ENCODE results near the gene C16orf54.
A peak's percentile ranks its signal among the peaks of the same experiment; 100 is the strongest.
"Not testable (repeated sequence)": the region's sequence is repeated elsewhere in the genome, so short reads cannot be mapped to it uniquely, and the experiment has no call there.

The C16orf54 gene

DNA sequence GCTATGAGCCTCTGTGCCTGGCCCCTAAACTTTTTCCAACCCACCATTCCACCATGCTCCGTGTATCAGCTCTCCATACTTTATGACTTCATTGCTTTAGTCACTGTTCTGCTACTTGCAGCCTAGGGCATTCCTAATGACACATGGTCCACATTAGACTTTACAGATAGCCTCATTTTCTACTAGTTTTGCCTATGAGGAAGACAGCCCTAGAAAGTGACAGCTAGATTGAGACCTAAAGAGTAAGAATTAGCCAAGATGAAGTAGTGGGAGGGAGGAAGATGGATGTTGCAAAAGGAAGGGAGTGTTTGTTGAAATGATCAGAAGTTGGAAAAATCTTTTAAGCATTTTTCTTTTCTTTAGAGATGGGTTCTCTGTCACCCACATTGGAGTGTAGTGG lies 11.0 kb downstream of the C16orf54 start:
- TF ChIP-seq, protein P1, sequence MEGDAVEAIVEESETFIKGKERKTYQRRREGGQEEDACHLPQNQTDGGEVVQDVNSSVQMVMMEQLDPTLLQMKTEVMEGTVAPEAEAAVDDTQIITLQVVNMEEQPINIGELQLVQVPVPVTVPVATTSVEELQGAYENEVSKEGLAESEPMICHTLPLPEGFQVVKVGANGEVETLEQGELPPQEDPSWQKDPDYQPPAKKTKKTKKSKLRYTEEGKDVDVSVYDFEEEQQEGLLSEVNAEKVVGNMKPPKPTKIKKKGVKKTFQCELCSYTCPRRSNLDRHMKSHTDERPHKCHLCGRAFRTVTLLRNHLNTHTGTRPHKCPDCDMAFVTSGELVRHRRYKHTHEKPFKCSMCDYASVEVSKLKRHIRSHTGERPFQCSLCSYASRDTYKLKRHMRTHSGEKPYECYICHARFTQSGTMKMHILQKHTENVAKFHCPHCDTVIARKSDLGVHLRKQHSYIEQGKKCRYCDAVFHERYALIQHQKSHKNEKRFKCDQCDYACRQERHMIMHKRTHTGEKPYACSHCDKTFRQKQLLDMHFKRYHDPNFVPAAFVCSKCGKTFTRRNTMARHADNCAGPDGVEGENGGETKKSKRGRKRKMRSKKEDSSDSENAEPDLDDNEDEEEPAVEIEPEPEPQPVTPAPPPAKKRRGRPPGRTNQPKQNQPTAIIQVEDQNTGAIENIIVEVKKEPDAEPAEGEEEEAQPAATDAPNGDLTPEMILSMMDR (IDR thresholded peaks at IDR 0.05; ENCODE audit: low read depth, low read length, missing control alignments) = no peak
- in situ Hi-C loops (cut with HindIII; ENCODE audit: low pct_ligation_motif_present, low sequenced_read_pairs) = no loop called here
- no peak overlapping the region for H3K27ac ChIP-seq

DNA sequence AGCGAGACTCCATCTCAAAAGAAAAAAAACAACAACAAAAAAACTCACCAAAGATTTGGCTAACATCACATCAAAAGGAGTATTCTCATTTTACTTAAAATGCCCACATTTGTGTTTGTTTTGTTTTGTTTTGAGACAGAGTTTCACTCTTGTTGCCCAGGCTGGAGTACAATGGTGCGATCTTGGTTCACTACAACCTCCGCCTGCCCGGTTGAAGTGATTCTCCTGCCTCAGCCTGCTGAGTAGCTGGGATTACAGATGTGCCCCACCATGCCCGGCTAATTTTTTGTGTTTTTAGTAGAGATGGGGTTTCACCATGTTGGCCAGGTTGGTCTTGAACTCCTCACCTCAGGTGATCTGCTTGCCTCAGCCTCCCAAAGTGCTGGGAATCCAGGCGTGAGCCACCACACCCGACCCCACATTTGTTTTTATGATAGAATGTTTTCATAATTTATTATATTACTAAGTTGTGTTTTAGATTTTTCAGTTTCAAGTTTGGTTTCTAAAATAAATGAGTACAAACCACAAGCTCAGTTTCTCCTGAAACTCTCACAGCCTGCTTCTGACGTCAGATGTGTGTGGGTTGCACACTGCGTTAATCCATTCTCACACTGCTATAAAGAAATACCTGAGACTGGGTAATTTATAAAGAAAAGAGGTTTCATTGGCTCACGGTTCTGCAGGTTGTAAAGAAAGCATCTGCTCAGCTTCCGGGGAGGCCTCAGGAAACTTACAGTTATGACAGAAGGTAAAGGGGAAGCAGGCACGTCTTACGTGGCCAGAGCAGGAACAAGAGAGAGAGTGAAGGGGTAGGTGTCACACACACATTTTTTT lies 13.8 kb downstream of the C16orf54 start:
- DNase-seq; H3K4me3 ChIP-seq (ENCODE audit: low read depth, low read length); H3K27ac ChIP-seq; in situ Hi-C loops (cut with HindIII; ENCODE audit: low pct_ligation_motif_present, low sequenced_read_pairs); H3K36me3 ChIP-seq (replicated peaks); H3K27me3 ChIP-seq (replicated peaks): not testable (repeated sequence)

More for the DNA sequence above, 11.0 kb downstream of the C16orf54 start:
- H3K27me3 ChIP-seq (replicated peaks) = peaks cover 3% of the 10 kb centered on the region
- no peak for DNase-seq
- H3K4me3 ChIP-seq (ENCODE audit: low read depth, low read length) = no peak overlapping the region
- no peaks in the 10 kb centered on the region for H3K36me3 ChIP-seq (replicated peaks)

DNA sequence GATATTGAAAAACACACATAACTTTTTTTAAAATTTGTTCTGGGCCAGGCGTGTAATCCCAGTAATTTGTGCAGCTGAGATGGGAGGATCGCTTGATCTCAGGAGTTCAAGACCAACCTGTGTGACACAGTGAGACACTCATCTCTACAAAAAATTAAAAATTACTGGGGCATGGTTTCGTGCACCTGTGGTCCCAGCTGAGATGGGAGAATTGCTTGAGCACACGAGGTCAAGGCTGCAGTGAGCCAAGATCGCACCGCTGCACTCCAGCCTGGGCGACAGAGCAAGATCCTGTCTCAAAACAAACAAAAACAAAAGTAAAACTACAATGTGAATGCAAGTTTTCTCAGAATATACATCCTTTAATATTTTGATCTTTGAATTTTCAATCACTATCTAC lies 15.1 kb downstream of the C16orf54 start:
- H3K27me3 ChIP-seq (replicated peaks) = peaks cover 3% of the 10 kb centered on the region
- H3K4me3 ChIP-seq (ENCODE audit: low read depth, low read length) = no peak overlapping the region
- in situ Hi-C loops (cut with HindIII; ENCODE audit: low pct_ligation_motif_present, low sequenced_read_pairs) = no loop called here
- no peak overlapping the region for H3K27ac ChIP-seq
- TF ChIP-seq, protein P1 (IDR thresholded peaks at IDR 0.05; ENCODE audit: low read depth, low read length, missing control alignments) = no peak
- no peaks in the 10 kb centered on the region for H3K36me3 ChIP-seq (replicated peaks)
- no peak for DNase-seq

DNA sequence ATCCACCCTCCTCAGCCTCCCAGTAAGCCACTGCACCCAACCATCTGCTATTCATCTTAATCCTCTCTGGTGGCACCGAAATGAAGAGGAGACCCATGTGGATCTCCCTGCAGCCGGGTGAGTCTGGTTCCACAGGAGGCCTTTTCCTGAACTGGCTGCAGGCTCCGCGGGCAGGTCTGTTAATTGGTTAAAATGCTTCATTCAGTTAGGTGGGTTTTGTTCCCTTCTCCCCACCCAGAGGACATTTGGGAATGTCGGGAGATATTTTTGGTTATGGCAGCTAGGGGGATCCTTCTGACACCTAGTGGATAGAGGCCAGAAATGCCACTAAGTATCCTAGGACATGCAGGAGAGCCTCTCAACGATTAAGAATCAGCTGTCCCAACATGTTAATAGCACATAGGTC lies 16.7 kb downstream of the C16orf54 start:
- TF ChIP-seq, protein P1 (IDR thresholded peaks at IDR 0.05; ENCODE audit: low read depth, low read length, missing control alignments) = peak; percentile 82
- DNase-seq = peak; percentile 31
- Histone ChIP-seq H3K27me3 (replicated peaks) (peaks cover 3% of the 10 kb centered on the region), H3K36me3 (replicated peaks) (no peaks in the 10 kb centered on the region), H3K4me3 (ENCODE audit: low read depth, low read length) (peak overlapping the region; percentile 12), H3K27ac (no peak overlapping the region)
- in situ Hi-C loops (cut with HindIII; ENCODE audit: low pct_ligation_motif_present, low sequenced_read_pairs) = no loop called here

DNA sequence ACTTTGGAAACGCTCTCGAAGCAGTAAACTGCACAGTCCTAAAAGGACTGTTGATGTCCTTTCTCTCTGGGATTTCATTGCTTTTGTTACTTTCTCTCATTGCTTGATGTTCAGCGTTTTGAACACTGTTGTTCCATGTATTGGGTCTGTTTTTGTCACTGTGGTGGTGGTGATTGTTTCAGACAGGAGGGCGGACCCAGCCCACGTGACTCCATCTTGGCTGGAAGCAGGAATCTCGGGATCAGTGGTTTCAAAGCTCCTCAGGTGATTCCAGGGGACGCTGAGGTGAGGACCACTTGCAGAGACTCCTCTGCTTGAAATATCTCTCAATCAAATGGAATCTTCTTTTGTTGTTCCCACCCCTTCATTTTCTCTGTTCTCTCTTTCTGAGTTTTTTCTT lies 18.3 kb downstream of the C16orf54 start:
- Histone ChIP-seq H3K36me3 (replicated peaks) (no peaks in the 10 kb centered on the region), H3K27me3 (replicated peaks) (peaks cover 3% of the 10 kb centered on the region), H3K4me3 (ENCODE audit: low read depth, low read length) (no peak overlapping the region), H3K27ac (no peak overlapping the region)
- in situ Hi-C loops (cut with HindIII; ENCODE audit: low pct_ligation_motif_present, low sequenced_read_pairs) = no loop called here
- no peak for DNase-seq
- TF ChIP-seq, protein P1 (IDR thresholded peaks at IDR 0.05; ENCODE audit: low read depth, low read length, missing control alignments) = no peak

DNA sequence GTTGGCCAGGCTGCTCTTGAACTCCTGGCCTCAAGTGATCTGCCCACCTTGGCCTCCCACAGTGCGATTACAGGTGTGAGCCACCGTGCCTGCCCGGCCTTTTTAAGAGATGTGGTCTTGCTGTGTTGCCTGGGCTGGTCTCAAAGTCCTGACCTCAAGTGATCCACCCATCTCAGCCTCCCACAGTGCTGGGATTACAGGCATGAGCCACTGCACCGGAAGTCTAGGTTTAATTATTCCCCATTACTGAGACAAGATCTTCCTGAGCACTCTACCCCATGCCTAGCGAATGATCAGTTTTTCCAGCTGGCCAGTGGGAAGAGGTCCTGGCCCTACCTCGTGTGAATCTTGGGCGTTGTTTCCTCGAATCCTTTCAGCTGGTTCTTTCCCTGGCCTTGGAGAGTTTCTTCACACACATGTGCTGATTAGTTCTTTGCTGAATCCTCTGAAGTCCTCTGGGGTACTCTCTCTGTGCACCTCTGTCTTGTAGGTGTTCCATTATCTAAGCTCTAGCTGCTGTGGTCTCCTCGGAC lies 18.9 kb downstream of the C16orf54 start:
- Histone ChIP-seq H3K27ac (no peak overlapping the region), H3K36me3 (replicated peaks) (no peaks in the 10 kb centered on the region), H3K27me3 (replicated peaks) (peaks cover 3% of the 10 kb centered on the region), H3K4me3 (ENCODE audit: low read depth, low read length) (no peak overlapping the region)
- DNase-seq = no peak
- in situ Hi-C loops (cut with HindIII; ENCODE audit: low pct_ligation_motif_present, low sequenced_read_pairs) = no loop called here
- TF ChIP-seq, protein P1 (IDR thresholded peaks at IDR 0.05; ENCODE audit: low read depth, low read length, missing control alignments) = no peak

All from brain microvascular endothelial cell (primary cell).